DND-41 (cell line): ENCODE results near the gene AMFR.

Experiments used
- ATAC-seq: fragments of 200-7000 bp; cut with Tn5 transposase; 3 replicates; pipeline ENCODE4 v1.9.1; 2021; ENCODE audit warnings: low read depth; ENCODE audit not compliant: insufficient read depth
- DNase-seq: peaks from one replicate; pipeline ENCODE4 v3.0.0-alpha.2; 2020
- H2AFZ ChIP-seq: 2 replicates; pipeline ENCODE4 v1.6.0; 2012; ENCODE audit warnings: low read depth, low read length
- H3K27ac ChIP-seq: 2 replicates; pipeline ENCODE4 v1.5.1; 2012; ENCODE audit warnings: low read length, inconsistent platforms
- H3K27me3 ChIP-seq: fragments of 200-600 bp; sonication (generic); 2 replicates; pipeline ENCODE4 v1.6.0; 2012; ENCODE audit warnings: low read length, mild to moderate bottlenecking, inconsistent platforms; ENCODE audit not compliant: insufficient read depth, poor library complexity
- H3K36me3 ChIP-seq: 2 replicates; pipeline ENCODE4 v1.5.1; 2012; ENCODE audit warnings: low read length, inconsistent platforms; ENCODE audit not compliant: insufficient read depth
- H3K4me1 ChIP-seq: 2 replicates; pipeline ENCODE4 v1.5.1; 2012; ENCODE audit warnings: mild to moderate bottlenecking, low read length; ENCODE audit not compliant: insufficient read depth
- H3K4me2 ChIP-seq: 2 replicates; pipeline ENCODE4 v1.6.0; 2012; ENCODE audit warnings: mild to moderate bottlenecking, moderate library complexity, low read length, inconsistent platforms; ENCODE audit not compliant: insufficient read depth
- H3K4me3 ChIP-seq, 2 experiments: fragments of 200-600 bp in 1 of 2; shearing (Covaris generic) in 1 of 2; 2 replicates each; pipeline ENCODE4 v1.5.1; 2012 to 2016; ENCODE audit warnings: inconsistent platforms in 2 of 2, low read length in 2 of 2, mild to moderate bottlenecking in 2 of 2, low read depth in 1 of 2, moderate library complexity in 1 of 2
- H3K79me2 ChIP-seq: 2 replicates; pipeline ENCODE4 v1.6.0; 2012; ENCODE audit warnings: low read length, inconsistent platforms; ENCODE audit not compliant: insufficient read depth
- H3K9ac ChIP-seq: 2 replicates; pipeline ENCODE4 v1.6.0; 2012; ENCODE audit warnings: low read depth, mild to moderate bottlenecking, inconsistent platforms, low read length, moderate library complexity
- H3K9me3 ChIP-seq: 2 replicates; pipeline ENCODE4 v1.5.1; 2012; ENCODE audit warnings: low read length, moderate library complexity, mild to moderate bottlenecking, inconsistent platforms; ENCODE audit not compliant: insufficient read depth, severe bottlenecking
- H4K20me1 ChIP-seq: 2 replicates; pipeline ENCODE4 v1.6.0; 2012; ENCODE audit warnings: low read length; ENCODE audit not compliant: insufficient read depth
- CTCF ChIP-seq: IDR thresholded peaks from 2 replicates; pipeline ENCODE4 v1.5.1; 2012; ENCODE audit warnings: borderline replicate concordance, low read length, moderate library complexity, mild to moderate bottlenecking; ENCODE audit not compliant: poor library complexity, severe bottlenecking; ENCODE audit errors: extremely low read depth
- EZH2 ChIP-seq: IDR thresholded peaks from 3 replicates; pipeline ENCODE4 v1.6.1; 2012; ENCODE audit warnings: borderline replicate concordance, low read depth, mild to moderate bottlenecking, moderate library complexity, low read length, inconsistent platforms; ENCODE audit not compliant: severe bottlenecking

AMFR gene

DNA sequence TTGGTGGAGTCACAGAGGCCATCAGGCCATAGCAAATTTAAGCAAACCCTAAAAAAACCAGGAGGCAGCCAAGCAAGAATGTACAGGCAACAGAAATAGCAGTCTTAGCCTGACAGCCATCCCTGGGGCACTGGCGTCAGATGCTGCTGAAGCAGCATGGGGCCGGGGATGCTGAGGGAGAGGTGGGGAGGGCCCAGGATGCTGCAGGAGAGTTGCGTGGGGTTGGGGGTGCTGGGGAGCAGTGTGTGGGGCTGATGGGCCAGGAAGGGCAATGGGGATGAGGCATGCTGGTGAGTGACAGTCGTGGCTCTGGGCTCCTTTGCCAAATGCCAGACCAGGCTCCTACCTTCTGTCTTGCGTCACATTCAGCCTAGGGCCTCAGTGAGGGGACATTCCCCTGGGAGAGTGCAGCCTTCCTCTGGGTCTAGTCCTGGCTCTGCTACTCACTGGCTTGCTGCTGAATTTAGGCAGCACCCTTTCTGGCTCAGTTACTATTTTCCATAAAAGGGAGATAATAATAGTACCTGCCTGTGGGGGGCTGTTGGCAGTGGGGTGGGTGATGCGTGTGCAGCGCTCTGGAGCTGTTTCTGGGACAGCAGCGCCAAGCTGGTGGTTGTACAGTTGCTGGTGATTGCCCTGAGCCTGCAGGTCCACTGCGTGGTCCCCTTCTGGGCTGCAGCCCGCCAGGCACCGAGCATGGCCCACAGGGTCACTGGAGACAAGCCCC lies 88.1 kb downstream of the AMFR start:
- no peak for ATAC-seq

GRCh38 chr16:56336711-56337110 lies 88.6 kb downstream of the AMFR start:
- no peak overlapping the region for H3K4me2 ChIP-seq
- peaks cover 11% of the 10 kb centered on the region for H4K20me1 ChIP-seq
- no peak for TF ChIP-seq CTCF
- TF ChIP-seq EZH2: no peak
- DNase-seq (no peak), ATAC-seq (no peak)
- no peaks in the 10 kb centered on the region for H3K9me3 ChIP-seq
- H3K36me3 ChIP-seq: peaks cover 64% of the 10 kb centered on the region
- H3K27ac ChIP-seq: no peak overlapping the region
- H3K79me2 ChIP-seq: no peaks in the 10 kb centered on the region
- H3K9ac ChIP-seq: no peak overlapping the region
- no peaks in the 10 kb centered on the region for H3K27me3 ChIP-seq
- H3K4me1 ChIP-seq: no peaks in the 10 kb centered on the region
- H2AFZ ChIP-seq: no peak overlapping the region
- H3K4me3 ChIP-seq: no peak overlapping the region

More for the DNA sequence above, 88.1 kb downstream of the AMFR start:
- Histone ChIP-seq H3K27me3 (no peaks in the 10 kb centered on the region), H3K79me2 (no peaks in the 10 kb centered on the region), H3K9ac (no peak overlapping the region), H2AFZ (no peak overlapping the region), H4K20me1 (peaks cover 11% of the 10 kb centered on the region; the same call in 1 of the 2 replicates), H3K36me3 (peaks cover 64% of the 10 kb centered on the region), H3K4me3 (no peak overlapping the region), H3K4me2 (no peak overlapping the region), H3K9me3 (no peaks in the 10 kb centered on the region), H3K27ac (no peak overlapping the region), H3K4me1 (no peaks in the 10 kb centered on the region)
- no peak for TF ChIP-seq CTCF
- TF ChIP-seq EZH2: no peak
- no peak for DNase-seq

DNA sequence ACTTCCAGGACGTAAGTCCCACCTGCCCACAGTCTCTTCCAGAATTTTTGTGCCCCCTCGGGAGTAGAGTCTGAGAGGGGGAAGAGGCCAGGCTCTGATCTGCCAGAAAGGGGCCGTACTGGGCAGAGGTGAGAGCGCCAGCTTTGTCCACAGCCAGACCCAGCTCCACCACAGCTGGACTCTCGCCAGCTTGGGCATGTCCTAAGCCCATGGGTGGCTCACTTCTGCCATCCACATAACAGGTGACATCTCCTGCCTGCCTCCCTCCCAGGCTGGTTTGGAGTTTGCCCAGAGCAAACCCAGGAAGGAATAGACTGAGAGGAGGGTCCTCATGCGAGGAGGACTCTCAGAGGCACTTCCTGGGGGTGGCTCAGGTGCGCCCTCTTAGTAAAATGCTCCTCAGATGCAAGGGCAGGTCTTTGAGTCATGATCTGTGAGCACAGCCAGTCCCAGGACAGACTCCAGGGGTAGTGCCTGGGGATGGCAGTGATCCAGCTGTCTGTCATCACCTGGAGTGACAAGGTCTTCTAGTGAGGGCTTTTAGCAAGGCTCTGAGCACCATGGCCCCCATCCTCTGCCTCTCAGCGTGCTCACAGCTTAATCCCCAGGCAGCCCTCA lies 89.2 kb downstream of the AMFR start:
- Histone ChIP-seq H3K27me3 (no peaks in the 10 kb centered on the region), H3K4me2 (no peak overlapping the region), H3K4me3 (no peak overlapping the region), H3K79me2 (no peaks in the 10 kb centered on the region), H3K4me1 (no peaks in the 10 kb centered on the region), H3K36me3 (peaks cover 65% of the 10 kb centered on the region), H2AFZ (no peak overlapping the region), H4K20me1 (peaks cover 8% of the 10 kb centered on the region), H3K27ac (no peak overlapping the region), H3K9ac (no peak overlapping the region), H3K9me3 (no peaks in the 10 kb centered on the region)
- TF ChIP-seq CTCF (no peak), EZH2 (no peak)
- ATAC-seq (no peak), DNase-seq (no peak)
